Naive thymus-derived CD4-positive, alpha-beta T cell (primary cell): ENCODE results near the gene SEC14L5. TPM values are rescaled to one million over a fixed set of nuclear protein-coding genes. Genes with fewer than 3 reads are reported as not detected.
"Not testable (repeated sequence)": the region's sequence is repeated elsewhere in the genome, so short reads cannot be mapped to it uniquely, and the experiment has no call there.

Experiments used
- ATAC-seq: fragments of 150-1000 bp; cut with Tn5 transposase; 2 replicates; pipeline ENCODE4 v1.10.0; 2021; ENCODE audit warnings: mild to moderate bottlenecking, moderate library complexity
- CTCF ChIA-PET: fragments of 350-600 bp; sonication (Branson Sonifier 250); formaldehyde crosslinking; loops from one replicate; lab custom pipeline; 2021; ENCODE audit warnings: antibody characterized with exemption; lab: Charles Lee
- POLR2A ChIA-PET: fragments of 350-600 bp; sonication (Branson Sonifier 250); formaldehyde crosslinking; loops from one replicate; lab custom pipeline; 2021; ENCODE audit warnings: antibody characterized with exemption, inconsistent platforms; lab: Charles Lee
- DNase-seq, 9 donors: peaks; one replicate each; pipeline versions ENCODE4 v3.0.0 to v3.0.0-alpha.2; 2020 to 2022; ENCODE audit warnings: mixed read lengths in 1 of 9
- H3K27ac ChIP-seq: one replicate; pipeline ENCODE4 v1.7.0; 2013; ENCODE audit warnings: mild to moderate bottlenecking, low read depth, low read length, moderate library complexity
- H3K27me3 ChIP-seq, 2 donors: one replicate each; pipeline ENCODE4 v1.7.0; 2013; ENCODE audit warnings: low read length in 2 of 2, mild to moderate bottlenecking in 2 of 2, moderate library complexity in 2 of 2; ENCODE audit not compliant: control insufficient read depth in 2 of 2, insufficient read depth in 2 of 2
- H3K36me3 ChIP-seq, 3 experiments: 1 replicate in 2 of 3; 2 replicates in 1 of 3; pipeline ENCODE4 v1.7.0; 2013; ENCODE audit warnings: low read length in 3 of 3, mild to moderate bottlenecking in 3 of 3, moderate library complexity in 1 of 3; ENCODE audit not compliant: insufficient read depth in 3 of 3, control insufficient read depth in 2 of 3
- H3K4me1 ChIP-seq, 2 donors: one replicate each; pipeline ENCODE4 v1.7.0; 2013; ENCODE audit warnings: low read length in 2 of 2, mild to moderate bottlenecking in 2 of 2, moderate library complexity in 1 of 2; ENCODE audit not compliant: control insufficient read depth in 2 of 2, insufficient read depth in 2 of 2
- H3K4me3 ChIP-seq: 2 replicates; pipeline ENCODE4 v1.7.0; 2013; ENCODE audit warnings: mild to moderate bottlenecking, low read length
- H3K9me3 ChIP-seq, 3 experiments: 1 replicate in 2 of 3; 2 replicates in 1 of 3; pipeline ENCODE4 v1.7.0; 2013; ENCODE audit warnings: low read length in 3 of 3; ENCODE audit not compliant: control insufficient read depth in 2 of 3
- H3K27ac Mint-ChIP-seq, 9 donors: one replicate each; pipeline ENCODE4 v1.8.0; 2020 to 2022; ENCODE audit warnings: mixed read lengths in 9 of 9, mild to moderate bottlenecking in 8 of 9, moderate library complexity in 5 of 9, inconsistent platforms in 2 of 9
- H3K27me3 Mint-ChIP-seq, 5 donors: one replicate each; pipeline ENCODE4 v1.8.0; 2021 to 2022; ENCODE audit warnings: mixed read lengths in 5 of 5, mild to moderate bottlenecking in 1 of 5
- H3K36me3 Mint-ChIP-seq, 5 donors: one replicate each; pipeline ENCODE4 v1.8.0; 2020 to 2022; ENCODE audit warnings: mixed read lengths in 5 of 5, mild to moderate bottlenecking in 3 of 5, inconsistent platforms in 1 of 5
- H3K4me1 Mint-ChIP-seq, 7 donors: one replicate each; pipeline ENCODE4 v1.8.0; 2020 to 2022; ENCODE audit warnings: mixed read lengths in 7 of 7, mild to moderate bottlenecking in 3 of 7, inconsistent platforms in 1 of 7
- H3K4me3 Mint-ChIP-seq, 10 donors: one replicate each; pipeline ENCODE4 v1.8.0; 2020 to 2022; ENCODE audit warnings: mild to moderate bottlenecking in 10 of 10, mixed read lengths in 10 of 10, moderate library complexity in 6 of 10, inconsistent platforms in 2 of 10
- H3K9me3 Mint-ChIP-seq, 11 donors: one replicate each; pipeline ENCODE4 v1.8.0; 2020 to 2022; ENCODE audit warnings: mixed read lengths in 11 of 11, mild to moderate bottlenecking in 4 of 11, inconsistent platforms in 1 of 11, moderate library complexity in 1 of 11
- intact Hi-C, 2 donors: fragments of 100-400 bp; cut with micrococcal nuclease; formaldehyde crosslinking; loops; one replicate each; pipeline ENCODE4 v1.15.1; 2023
- polyA plus RNA-seq, 2 donors: library from polyadenylated mRNA; unstranded; fragments of 300-500 nt; fragmentation: Illumina TruSeq; gene quantifications; one replicate each; pipeline ENCODE4 v1.2.3, GENCODE V29; 2021
- total RNA-seq, 6 experiments: library from RNA in 5 of 6; stranded (reverse) in 5 of 6; gene quantifications; 1 replicate in 5 of 6; 2 replicates in 1 of 6; pipeline ENCODE4 v1.2.3 and lab custom pipeline; 2021 to 2026

SEC14L5 gene
- total and polyA plus RNA-seq, 7 experiments from 2014 or later, result 0.21 to 1.0 TPM; not detected in 5

GRCh38 chr16:5041600-5042133 is 83.5 kb downstream of the SEC14L5 start:
- ATAC-seq, result no peak
- Mint-ChIP-seq H3K27ac (no peak overlapping the region), H3K36me3 (peaks cover 0 to 19% (median 6%) of the 10 kb centered on the region in 5 donors), H3K4me1 (peaks cover 0 to 2% (median 0%) of the 10 kb centered on the region in 7 donors), H3K27me3 (no peaks in the 10 kb centered on the region), H3K9me3 (no peaks in the 10 kb centered on the region), H3K4me3 (no peak overlapping the region)
- intact Hi-C loops, result no loop called here
- Histone ChIP-seq H3K27me3 (no peaks in the 10 kb centered on the region), H3K4me3 (no peak overlapping the region), H3K9me3 (no peaks in the 10 kb centered on the region), H3K4me1 (no peaks in the 10 kb centered on the region), H3K36me3 (no peaks in the 10 kb centered on the region), H3K27ac (no peak overlapping the region)
- ChIA-PET CTCF (no interaction called here), POLR2A (no interaction called here)
- no peak for DNase-seq

- Histone ChIP-seq H3K4me3 (no peak overlapping the region), H3K27me3 (no peaks in the 10 kb centered on the region), H3K4me1 (no peaks in the 10 kb centered on the region), H3K36me3 (no peaks in the 10 kb centered on the region), H3K27ac (no peak overlapping the region), H3K9me3 (no peaks in the 10 kb centered on the region)
- Mint-ChIP-seq H3K9me3 (no peaks in the 10 kb centered on the region), H3K27ac (no peak overlapping the region), H3K4me1 (peaks cover 0 to 2% (median 0%) of the 10 kb centered on the region in 7 donors), H3K36me3 (peaks cover 0 to 25% (median 8%) of the 10 kb centered on the region in 5 donors), H3K27me3 (no peaks in the 10 kb centered on the region), H3K4me3 (no peak overlapping the region)
- ATAC-seq, result no peak
- intact Hi-C loops, result no loop called here
- no peak for DNase-seq
- POLR2A ChIA-PET, result no interaction called here
- CTCF ChIA-PET, result no interaction called here
These were observed 84.5 kb downstream of the SEC14L5 start for GRCh38 chr16:5042574-5043171.

GRCh38 chr16:5044011-5044540 is 85.9 kb downstream of the SEC14L5 start:
- Mint-ChIP-seq H3K36me3 (peaks cover 0 to 32% (median 8%) of the 10 kb centered on the region in 5 donors), H3K27me3 (peaks cover 0 to 7% (median 0%) of the 10 kb centered on the region in 5 donors), H3K4me3 (no peak overlapping the region), H3K27ac (no peak overlapping the region), H3K9me3 (peaks cover 0 to 7% (median 0%) of the 10 kb centered on the region in 11 donors), H3K4me1 (peaks cover 0 to 2% (median 0%) of the 10 kb centered on the region in 7 donors)
- no peaks in the 10 kb centered on the region for H3K36me3 ChIP-seq
- ChIA-PET CTCF (interaction anchor here (0.6 kb wide), 1 partner anchor 13 kb away, joined by 3 read pairs; no protein-coding TSS in a partner anchor), POLR2A (no interaction called here)
- H3K27me3 ChIP-seq, result no peaks in the 10 kb centered on the region
- no peak overlapping the region for H3K4me3 ChIP-seq
- H3K4me1 ChIP-seq, result no peaks in the 10 kb centered on the region
- DNase-seq (no peak), ATAC-seq (no peak)
- H3K27ac ChIP-seq, result no peak overlapping the region
- no peaks in the 10 kb centered on the region for H3K9me3 ChIP-seq
- intact Hi-C loops, result no loop called here

- H3K4me1 ChIP-seq, H3K9me3 ChIP-seq, H3K4me3 ChIP-seq, H3K4me3 Mint-ChIP-seq, ATAC-seq, DNase-seq, H3K27ac ChIP-seq, H3K27me3 ChIP-seq, intact Hi-C loops, H3K4me1 Mint-ChIP-seq, POLR2A ChIA-PET, H3K36me3 ChIP-seq, H3K27ac Mint-ChIP-seq, H3K27me3 Mint-ChIP-seq: not testable (repeated sequence)
- Mint-ChIP-seq H3K9me3 (peaks cover 0 to 12% (median 2%) of the 10 kb centered on the region in 11 donors), H3K36me3 (peaks cover 0 to 32% (median 10%) of the 10 kb centered on the region in 5 donors)
- CTCF ChIA-PET, result interaction anchor here (0.6 kb wide), 1 partner anchor 14 kb away, joined by 3 read pairs; no protein-coding TSS in a partner anchor
These were observed 86.5 kb downstream of the SEC14L5 start for GRCh38 chr16:5044581-5044980.

GRCh38 chr16:5045499-5046115 is 87.5 kb downstream of the SEC14L5 start:
- Mint-ChIP-seq H3K4me3 (no peak overlapping the region), H3K4me1 (peaks cover 0 to 2% (median 0%) of the 10 kb centered on the region in 7 donors), H3K27me3 (peaks cover 0 to 15% (median 0%) of the 10 kb centered on the region in 5 donors), H3K27ac (no peak overlapping the region), H3K9me3 (peaks cover 0 to 22% (median 6%) of the 10 kb centered on the region in 11 donors), H3K36me3 (peaks cover 0 to 35% (median 17%) of the 10 kb centered on the region in 5 donors)
- ChIA-PET POLR2A (no interaction called here), CTCF (no interaction called here)
- no peak overlapping the region for H3K27ac ChIP-seq
- H3K9me3 ChIP-seq, result no peaks in the 10 kb centered on the region
- DNase-seq (no peak), ATAC-seq (no peak)
- H3K4me1 ChIP-seq, result no peaks in the 10 kb centered on the region
- no peaks in the 10 kb centered on the region for H3K36me3 ChIP-seq
- no peak overlapping the region for H3K4me3 ChIP-seq
- no peaks in the 10 kb centered on the region for H3K27me3 ChIP-seq
- intact Hi-C loops, result no loop called here

- no peak overlapping the region for H3K27ac ChIP-seq
- no peaks in the 10 kb centered on the region for H3K27me3 ChIP-seq
- no peak overlapping the region for H3K4me3 Mint-ChIP-seq
- H3K4me3 ChIP-seq, result no peak overlapping the region
- POLR2A ChIA-PET, result interaction anchor here (1.1 kb wide), 1 partner anchor 13 kb away, joined by 3 read pairs; the partner anchor contains the start of gene NAGPA
- intact Hi-C loops, result no loop called here
- peaks cover 0 to 39% (median 17%) of the 10 kb centered on the region in 5 donors for H3K36me3 Mint-ChIP-seq
- no peak overlapping the region for H3K27ac Mint-ChIP-seq
- H3K9me3 ChIP-seq, result no peaks in the 10 kb centered on the region
- H3K36me3 ChIP-seq, result no peaks in the 10 kb centered on the region
- peaks cover 0 to 19% (median 0%) of the 10 kb centered on the region in 5 donors for H3K27me3 Mint-ChIP-seq
- no peaks in the 10 kb centered on the region for H3K4me1 ChIP-seq
- ATAC-seq (no peak), DNase-seq (no peak)
- H3K9me3 Mint-ChIP-seq, result peaks cover 0 to 35% (median 9%) of the 10 kb centered on the region in 11 donors
- CTCF ChIA-PET, result no interaction called here
- H3K4me1 Mint-ChIP-seq, result peaks cover 0 to 2% (median 0%) of the 10 kb centered on the region in 7 donors
These were observed 88.8 kb downstream of the SEC14L5 start for GRCh38 chr16:5046914-5047313.
